Tibial nerve (tissue), 4 donors: Measurements from ENCODE around the gene FARP1. TPM values are rescaled to one million over a fixed set of nuclear protein-coding genes. Genes with fewer than 3 reads are reported as not detected.

Experiments
- DNase-seq, 2 donors: peaks; one replicate each; pipeline ENCODE4 v3.0.0-alpha.2; 2019; ENCODE audit warnings: low spot score in 2 of 2
- H3K27ac ChIP-seq, 4 donors: fragments of 200-600 bp; sonication (generic) in 3 of 4; one replicate each; pipeline ENCODE4 v1.5.1; 2017 to 2019; ENCODE audit warnings: mild to moderate bottlenecking in 1 of 4
- H3K27me3 ChIP-seq, 2 donors: fragments of 200-600 bp; sonication (generic) in 1 of 2; one replicate each; pipeline versions ENCODE4 v1.5.1 to v1.6.0; 2017 to 2019
- H3K36me3 ChIP-seq, 3 donors: fragments of 200-600 bp; sonication (generic); one replicate each; pipeline ENCODE4 v1.5.1; 2018 to 2019
- H3K4me1 ChIP-seq, 4 donors: fragments of 200-600 bp; sonication (generic) in 3 of 4; one replicate each; pipeline ENCODE4 v1.5.1; 2017 to 2019
- H3K4me3 ChIP-seq, 4 donors: fragments of 200-600 bp; sonication (generic) in 3 of 4; one replicate each; pipeline ENCODE4 v1.5.1; 2017 to 2019; ENCODE audit warnings: mild to moderate bottlenecking in 1 of 4, moderate library complexity in 1 of 4
- H3K9me3 ChIP-seq, 4 donors: fragments of 200-600 bp; sonication (generic) in 3 of 4; one replicate each; pipeline ENCODE4 v1.5.1; 2017 to 2019
- CTCF ChIP-seq, 5 experiments: fragments of 200-600 bp in 3 of 5; fragments of 450-650 bp in 2 of 5; sonication (generic) in 3 of 5; IDR thresholded peaks; one replicate each; pipeline ENCODE4 v1.5.1; 2016 to 2019; ENCODE audit warnings: antibody characterized with exemption in 5 of 5, mild to moderate bottlenecking in 3 of 5, moderate library complexity in 2 of 5
- EP300 ChIP-seq, 2 donors: sonication (generic); formaldehyde crosslinking; IDR thresholded peaks; one replicate each; pipeline ENCODE4 v1.6.1; 2017; ENCODE audit warnings: antibody characterized with exemption in 2 of 2, mild to moderate bottlenecking in 1 of 2
- POLR2A ChIP-seq, 2 donors: fragments of 450-650 bp; IDR thresholded peaks; one replicate each; pipeline ENCODE4 v1.6.1; 2017; ENCODE audit warnings: antibody characterized with exemption in 2 of 2, mild to moderate bottlenecking in 2 of 2, moderate library complexity in 2 of 2
- WGBS, 2 donors: methylation state at CpG; one replicate each; pipeline ENCODE4 v1.1.5; 2018; 5-methylcytosine and 5-hydroxymethylcytosine counted together
- total RNA-seq, 4 donors: library from RNA; depleted of rRNA; stranded (reverse); fragments of >200 nt; gene quantifications; one replicate each; pipeline ENCODE4 v1.1.0, GENCODE V29; 2016

The FARP1 gene
- total RNA-seq, 4 donors from 2014 or later: 21.4 to 28.5 (median 24.9) TPM

GRCh38 chr13:98353750-98354149 lies 210.9 kb downstream of the FARP1 start:
- H3K36me3 ChIP-seq: no peaks in the 10 kb centered on the region
- no peaks in the 10 kb centered on the region for H3K27me3 ChIP-seq
- peaks cover 0 to 5% (median 0%) of the 10 kb centered on the region in 4 donors for H3K9me3 ChIP-seq
- no peak overlapping the region for H3K4me3 ChIP-seq
- H3K27ac ChIP-seq: no peak overlapping the region
- 67 to 74% methylated on average over 1 of the region's 1 CpG for WGBS, 2 donors
- TF ChIP-seq POLR2A (IDR thresholded peaks at IDR 0.05) (no peak), CTCF (IDR thresholded peaks at IDR 0.05) (no peak), EP300 (IDR thresholded peaks at IDR 0.05) (no peak)
- no peaks in the 10 kb centered on the region for H3K4me1 ChIP-seq
- no peak for DNase-seq

- H3K36me3 ChIP-seq: no peaks in the 10 kb centered on the region
- no peaks in the 10 kb centered on the region for H3K27me3 ChIP-seq
- H3K4me1 ChIP-seq: no peaks in the 10 kb centered on the region
- DNase-seq: no peak
- H3K4me3 ChIP-seq: no peak overlapping the region
- peaks cover 0 to 5% (median 0%) of the 10 kb centered on the region in 4 donors for H3K9me3 ChIP-seq
- H3K27ac ChIP-seq: no peak overlapping the region
- WGBS, 2 donors: 39 to 61% methylated on average over 1 of the region's 1 CpG
- no peak for TF ChIP-seq EP300 (IDR thresholded peaks at IDR 0.05)
- TF ChIP-seq POLR2A (IDR thresholded peaks at IDR 0.05): no peak
- no peak for TF ChIP-seq CTCF (IDR thresholded peaks at IDR 0.05)
Measured at GRCh38 chr13:98358937-98359336, 216.0 kb downstream of the FARP1 start.

DNA sequence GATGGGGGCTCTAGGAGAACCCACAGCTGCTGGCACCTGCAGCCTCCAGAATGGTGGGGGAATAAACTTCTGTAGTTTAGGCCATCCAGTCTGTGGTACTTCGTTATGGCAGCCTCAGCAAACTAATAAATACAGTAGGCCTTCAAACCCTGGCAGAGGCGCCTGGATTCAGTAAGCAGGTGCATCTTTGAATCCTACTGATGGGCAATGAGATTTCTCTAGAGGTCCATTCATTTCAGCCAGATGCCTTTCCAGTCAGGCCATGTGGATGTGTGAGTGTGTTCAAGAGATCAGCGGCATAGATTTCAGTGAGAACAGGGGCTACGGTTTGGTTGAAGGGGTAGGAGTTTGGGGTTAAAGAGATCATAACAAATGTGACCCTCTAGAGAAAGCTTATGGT lies 217.7 kb downstream of the FARP1 start:
- DNase-seq: no peak
- H3K9me3 ChIP-seq: peaks cover 0 to 5% (median 0%) of the 10 kb centered on the region in 4 donors
- H3K4me1 ChIP-seq: no peaks in the 10 kb centered on the region
- H3K27me3 ChIP-seq: no peaks in the 10 kb centered on the region
- no peak overlapping the region for H3K4me3 ChIP-seq
- TF ChIP-seq EP300 (IDR thresholded peaks at IDR 0.05): no peak
- no peak for TF ChIP-seq POLR2A (IDR thresholded peaks at IDR 0.05)
- TF ChIP-seq CTCF (IDR thresholded peaks at IDR 0.05): no peak
- WGBS, 2 donors: 81 to 94% methylated on average over 4 of the region's 4 CpGs
- H3K36me3 ChIP-seq: no peaks in the 10 kb centered on the region
- no peak overlapping the region for H3K27ac ChIP-seq

DNA sequence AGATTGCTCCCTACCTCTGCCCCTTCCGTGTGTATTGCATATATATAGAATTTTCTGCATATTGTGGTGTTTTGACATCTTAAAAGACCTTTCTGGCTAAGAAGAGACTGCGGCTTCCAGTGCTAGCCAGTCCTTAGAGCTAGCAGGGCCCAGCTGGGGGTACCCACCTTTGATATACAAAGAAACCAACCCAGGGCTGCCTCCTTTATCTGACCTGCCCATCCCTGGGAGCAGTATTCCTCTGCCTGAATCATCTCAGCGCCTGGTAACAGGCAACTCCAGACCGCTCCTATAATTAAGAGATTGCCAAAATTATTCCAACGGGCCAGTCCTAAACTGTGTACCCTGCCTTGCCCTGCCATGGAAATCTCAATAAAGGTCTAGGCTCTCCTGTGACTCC lies 220.4 kb downstream of the FARP1 start:
- TF ChIP-seq POLR2A (IDR thresholded peaks at IDR 0.05) (no peak), CTCF (IDR thresholded peaks at IDR 0.05) (no peak), EP300 (IDR thresholded peaks at IDR 0.05) (no peak)
- WGBS, 2 donors: 96 to 99% methylated on average over 5 of the region's 5 CpGs
- H3K27ac ChIP-seq: no peak overlapping the region
- H3K27me3 ChIP-seq: no peaks in the 10 kb centered on the region
- no peaks in the 10 kb centered on the region for H3K4me1 ChIP-seq
- DNase-seq: no peak
- H3K9me3 ChIP-seq: no peaks in the 10 kb centered on the region
- peaks cover 0 to 1% (median 0%) of the 10 kb centered on the region in 3 donors for H3K36me3 ChIP-seq
- H3K4me3 ChIP-seq: no peak overlapping the region

- Histone ChIP-seq H3K36me3 (peaks cover 0 to 8% (median 0%) of the 10 kb centered on the region in 3 donors), H3K27me3 (no peaks in the 10 kb centered on the region), H3K4me3 (no peak overlapping the region), H3K4me1 (no peaks in the 10 kb centered on the region), H3K9me3 (no peaks in the 10 kb centered on the region), H3K27ac (no peak overlapping the region)
- DNase-seq: no peak
- no peak for TF ChIP-seq EP300 (IDR thresholded peaks at IDR 0.05)
- no peak for TF ChIP-seq POLR2A (IDR thresholded peaks at IDR 0.05)
- TF ChIP-seq CTCF (IDR thresholded peaks at IDR 0.05): no peak
- WGBS, 2 donors: 61 to 66% methylated on average over 2 of the region's 2 CpGs
Measured at GRCh38 chr13:98364179-98364578, 221.3 kb downstream of the FARP1 start.
